Upper lobe of right lung (tissue), 1 donor: Measurements from ENCODE around the gene SDCCAG8. TPM values are rescaled to one million over a fixed set of nuclear protein-coding genes. Genes with fewer than 3 reads are reported as not detected.
A peak's percentile ranks its signal among the peaks of the same experiment; 100 is the strongest.

ENCODE experiments used
- ATAC-seq: fragments of 200-7000 bp; cut with Tn5 transposase; one replicate; pipeline ENCODE4 v1.9.1; 2020; ENCODE audit warnings: mild to moderate bottlenecking, moderate library complexity
- DNase-seq: peaks from one replicate; pipeline ENCODE4 v3.0.0-alpha.2; 2020
- H3K27ac ChIP-seq: fragments of 200-600 bp; one replicate; pipeline ENCODE4 v1.8.0; 2022
- H3K27me3 ChIP-seq: fragments of 200-600 bp; one replicate; pipeline ENCODE4 v1.8.0; 2022; ENCODE audit warnings: mild to moderate bottlenecking
- H3K36me3 ChIP-seq: fragments of 200-600 bp; one replicate; pipeline ENCODE4 v1.8.0; 2022
- H3K4me1 ChIP-seq: fragments of 200-600 bp; one replicate; pipeline ENCODE4 v1.8.0; 2022
- H3K4me3 ChIP-seq: fragments of 200-600 bp; one replicate; pipeline ENCODE4 v1.8.0; 2022; ENCODE audit warnings: mild to moderate bottlenecking
- H3K9me3 ChIP-seq: fragments of 200-600 bp; one replicate; pipeline ENCODE4 v1.8.0; 2022
- intact Hi-C: fragments of 100-400 bp; cut with DNase I; formaldehyde crosslinking; loops from one replicate; pipeline ENCODE4 v1.11.0; 2022
- total RNA-seq: library from RNA; stranded (reverse); fragmentation: NEBNext Ultra II Directional; extraction: Animal tissue kit (Norgen Biotek cat#: 25700); gene quantifications from one replicate; pipeline ENCODE4 v1.2.1, GENCODE V29; 2021
- TF ChIP-seq, protein P1 (sequence below): fragments of 200-600 bp; IDR thresholded peaks from one replicate; pipeline ENCODE4 v1.8.0; 2022; ENCODE audit warnings: antibody characterized with exemption
- donor health status: DM: no; HTN: yes; CAD: no; lungs with severe emphysema.

Gene SDCCAG8
- total RNA-seq, 1 donor from 2014 or later: 71.9 TPM

DNA sequence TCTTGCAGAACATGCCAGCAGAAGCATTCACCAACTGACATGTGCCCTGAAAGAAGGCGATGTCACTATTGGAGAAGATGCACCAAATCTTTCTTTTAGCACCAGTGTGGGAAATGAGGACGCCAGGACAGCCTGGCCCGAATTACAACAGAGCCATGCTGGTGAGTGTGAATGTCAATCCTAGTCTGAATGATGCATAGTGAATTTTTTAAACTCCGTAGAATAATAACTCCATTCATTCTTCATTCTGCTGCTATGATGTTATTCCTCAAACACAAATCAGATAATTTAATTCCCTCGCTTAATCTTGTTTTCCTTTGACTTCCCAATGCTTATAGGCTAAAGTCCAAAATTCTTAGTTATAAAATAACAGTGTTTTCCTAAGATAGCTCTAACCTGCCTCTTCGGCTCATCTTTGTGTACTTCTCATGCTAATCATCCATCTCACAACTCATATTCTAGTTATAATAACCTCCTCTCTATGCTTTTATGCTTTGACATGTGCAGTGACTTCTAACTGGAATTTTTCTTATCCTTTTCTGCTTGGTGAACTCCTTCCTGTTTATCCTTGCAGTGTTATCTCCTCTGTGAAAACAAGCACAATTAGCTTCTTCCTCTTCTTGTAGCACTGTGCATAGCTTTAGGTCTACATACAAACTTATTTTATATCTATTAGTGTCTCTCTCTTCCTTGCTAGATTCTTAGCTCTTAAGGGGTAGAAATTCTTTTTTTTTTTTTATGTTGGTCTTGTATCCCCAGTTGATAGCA lies 14.4 kb downstream of the SDCCAG8 start:
- Histone ChIP-seq H3K9me3 (no peaks in the 10 kb centered on the region), H3K27ac (peak overlapping the region; percentile 81), H3K27me3 (no peaks in the 10 kb centered on the region), H3K4me3 (no peak overlapping the region), H3K36me3 (peaks cover 36% of the 10 kb centered on the region), H3K4me1 (peaks cover 28% of the 10 kb centered on the region)
- ATAC-seq: no peak
- DNase-seq: no peak
- intact Hi-C loops: no loop called here
- TF ChIP-seq, protein P1, sequence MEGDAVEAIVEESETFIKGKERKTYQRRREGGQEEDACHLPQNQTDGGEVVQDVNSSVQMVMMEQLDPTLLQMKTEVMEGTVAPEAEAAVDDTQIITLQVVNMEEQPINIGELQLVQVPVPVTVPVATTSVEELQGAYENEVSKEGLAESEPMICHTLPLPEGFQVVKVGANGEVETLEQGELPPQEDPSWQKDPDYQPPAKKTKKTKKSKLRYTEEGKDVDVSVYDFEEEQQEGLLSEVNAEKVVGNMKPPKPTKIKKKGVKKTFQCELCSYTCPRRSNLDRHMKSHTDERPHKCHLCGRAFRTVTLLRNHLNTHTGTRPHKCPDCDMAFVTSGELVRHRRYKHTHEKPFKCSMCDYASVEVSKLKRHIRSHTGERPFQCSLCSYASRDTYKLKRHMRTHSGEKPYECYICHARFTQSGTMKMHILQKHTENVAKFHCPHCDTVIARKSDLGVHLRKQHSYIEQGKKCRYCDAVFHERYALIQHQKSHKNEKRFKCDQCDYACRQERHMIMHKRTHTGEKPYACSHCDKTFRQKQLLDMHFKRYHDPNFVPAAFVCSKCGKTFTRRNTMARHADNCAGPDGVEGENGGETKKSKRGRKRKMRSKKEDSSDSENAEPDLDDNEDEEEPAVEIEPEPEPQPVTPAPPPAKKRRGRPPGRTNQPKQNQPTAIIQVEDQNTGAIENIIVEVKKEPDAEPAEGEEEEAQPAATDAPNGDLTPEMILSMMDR: no peak

- no peak for ATAC-seq
- TF ChIP-seq, protein P1: no peak
- H3K27ac ChIP-seq: no peak overlapping the region
Measured at GRCh38 chr1:243271996-243272395, 16.2 kb downstream of the SDCCAG8 start.

DNA sequence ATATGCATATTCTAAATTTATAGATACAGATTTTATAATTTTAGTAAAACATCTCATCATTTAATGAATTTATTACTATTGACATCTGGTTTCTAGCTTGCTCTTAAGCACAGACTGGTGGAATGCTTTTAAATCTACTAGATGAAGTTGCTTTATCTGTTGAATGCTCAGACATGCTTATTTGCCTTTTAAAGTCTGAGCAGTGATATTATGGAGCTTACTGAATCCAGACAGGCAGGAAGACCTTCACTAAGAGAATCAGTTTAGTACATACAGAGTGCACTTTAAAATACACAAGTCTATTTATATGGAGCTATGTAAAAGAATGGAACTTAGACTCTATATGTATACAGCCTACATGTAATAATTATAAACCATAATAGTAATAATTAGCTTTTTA lies 16.6 kb downstream of the SDCCAG8 start:
- DNase-seq: no peak
- no peak for ATAC-seq
- H3K27ac ChIP-seq: no peak overlapping the region

More at GRCh38 chr1:243271996-243272395, 16.2 kb downstream of the SDCCAG8 start:
- DNase-seq: no peak
- Histone ChIP-seq H3K36me3 (peaks cover 53% of the 10 kb centered on the region), H3K9me3 (no peaks in the 10 kb centered on the region), H3K4me1 (peaks cover 21% of the 10 kb centered on the region), H3K4me3 (no peak overlapping the region), H3K27me3 (no peaks in the 10 kb centered on the region)
- intact Hi-C loops: no loop called here

GRCh38 chr1:243273506-243273905 lies 17.7 kb downstream of the SDCCAG8 start:
- H3K36me3 ChIP-seq: peaks cover 60% of the 10 kb centered on the region
- intact Hi-C loops: no loop called here
- no peak overlapping the region for H3K27ac ChIP-seq
- TF ChIP-seq, protein P1: no peak
- no peaks in the 10 kb centered on the region for H3K27me3 ChIP-seq
- H3K9me3 ChIP-seq: no peaks in the 10 kb centered on the region
- H3K4me3 ChIP-seq: no peak overlapping the region
- ATAC-seq (no peak), DNase-seq (no peak)
- peaks cover 21% of the 10 kb centered on the region for H3K4me1 ChIP-seq

More for the DNA sequence above, 16.6 kb downstream of the SDCCAG8 start:
- Histone ChIP-seq H3K27me3 (no peaks in the 10 kb centered on the region), H3K9me3 (no peaks in the 10 kb centered on the region), H3K36me3 (peaks cover 58% of the 10 kb centered on the region), H3K4me3 (no peak overlapping the region), H3K4me1 (peaks cover 21% of the 10 kb centered on the region)
- intact Hi-C loops: no loop called here
- TF ChIP-seq, protein P1: no peak

- intact Hi-C loops: no loop called here
- Histone ChIP-seq H3K9me3 (no peaks in the 10 kb centered on the region), H3K27me3 (no peaks in the 10 kb centered on the region), H3K27ac (no peak overlapping the region), H3K36me3 (peaks cover 64% of the 10 kb centered on the region), H3K4me1 (peaks cover 21% of the 10 kb centered on the region), H3K4me3 (no peak overlapping the region)
- TF ChIP-seq, protein P1: no peak
- ATAC-seq: no peak
- DNase-seq: no peak
Measured at GRCh38 chr1:243273945-243274344, 18.1 kb downstream of the SDCCAG8 start.
